GM21526 (cell line): ENCODE data around the gene RADX.
A peak's percentile ranks its signal among the peaks of the same experiment; 100 is the strongest.
"Not testable (repeated sequence)": the region's sequence is repeated elsewhere in the genome, so short reads cannot be mapped to it uniquely, and the experiment has no call there.

Experiments used
- ATAC-seq: cut with Tn5 transposase; IDR thresholded peaks from one replicate; pipeline ENCODE4 v1.9.1; 2021; ENCODE audit warnings: moderate library complexity; ENCODE audit not compliant: unreplicated experiment, low FRiP score

The RADX gene

GRCh38 chrX:106611679-106612392, at the start of gene RADX:
RADX (plus strand) TSS chrX:106611978; CDS start chrX:106612081, 103 bp downstream.
- ATAC-seq: peak; percentile 97

GRCh38 chrX:106564986-106565385, 46.8 kb upstream of the RADX start:
- no peak for ATAC-seq

GRCh38 chrX:106566362-106566761, 45.4 kb upstream of the RADX start:
- no peak for ATAC-seq

- ATAC-seq: no peak
Observed at GRCh38 chrX:106581856-106582255, 29.9 kb upstream of the RADX start.

GRCh38 chrX:106585478-106585877, 26.3 kb upstream of the RADX start:
- no peak for ATAC-seq

- ATAC-seq: no peak
Observed at GRCh38 chrX:106588801-106589200, 23.0 kb upstream of the RADX start.

GRCh38 chrX:106599411-106599810, 12.4 kb upstream of the RADX start:
- no peak for ATAC-seq

- no peak for ATAC-seq
Observed at GRCh38 chrX:106606571-106606970, 5.2 kb upstream of the RADX start.

- ATAC-seq: no peak
Observed at GRCh38 chrX:106608016-106608415, 3.8 kb upstream of the RADX start.

- ATAC-seq: peak; percentile 3
Observed at GRCh38 chrX:106611317-106611678, 480 bp upstream of the RADX start.

GRCh38 chrX:106612393-106612763, 600 bp downstream of the RADX start:
- peak; percentile 4 for ATAC-seq

GRCh38 chrX:106613277-106613676, 1.5 kb downstream of the RADX start:
- ATAC-seq: no peak

GRCh38 chrX:106615041-106615440, 3.3 kb downstream of the RADX start:
- ATAC-seq: no peak

GRCh38 chrX:106619797-106620196, 8.0 kb downstream of the RADX start:
- no peak for ATAC-seq

GRCh38 chrX:106621836-106622235, 10.1 kb downstream of the RADX start:
- no peak for ATAC-seq

GRCh38 chrX:106626789-106627188, 15.0 kb downstream of the RADX start:
- ATAC-seq: no peak

GRCh38 chrX:106631615-106632014, 19.8 kb downstream of the RADX start:
- no peak for ATAC-seq

GRCh38 chrX:106649523-106650428, 38.0 kb downstream of the RADX start:
- peak; percentile 96 for ATAC-seq

- ATAC-seq: not testable (repeated sequence)
Observed at GRCh38 chrX:106653625-106654024, 41.8 kb downstream of the RADX start.

- ATAC-seq: no peak
Observed at GRCh38 chrX:106670631-106671030, 58.9 kb downstream of the RADX start.

GRCh38 chrX:106672527-106672926, 60.7 kb downstream of the RADX start:
- ATAC-seq: no peak

- ATAC-seq: no peak
Observed at GRCh38 chrX:106680716-106681115, 68.9 kb downstream of the RADX start.
